BLaER1 (cell line): ENCODE data around the gene SPPL3.

Source experiments
- H3K27ac ChIP-seq: shearing (Covaris generic); formaldehyde crosslinking; 2 replicates; pipeline ENCODE4 v1.8.1; 2022
- H3K27me3 ChIP-seq: shearing (Covaris generic); formaldehyde crosslinking; 2 replicates; pipeline ENCODE4 v1.8.1; 2022
- H3K36me3 ChIP-seq: shearing (Covaris generic); formaldehyde crosslinking; 2 replicates; pipeline ENCODE4 v1.8.1; 2022
- H3K4me1 ChIP-seq: shearing (Covaris generic); formaldehyde crosslinking; 2 replicates; pipeline ENCODE4 v1.8.1; 2022
- H3K4me2 ChIP-seq: shearing (Covaris generic); formaldehyde crosslinking; 2 replicates; pipeline ENCODE4 v1.8.1; 2022
- H3K4me3 ChIP-seq: shearing (Covaris generic); formaldehyde crosslinking; 2 replicates; pipeline ENCODE4 v1.8.1; 2022
- H3K9ac ChIP-seq: shearing (Covaris generic); formaldehyde crosslinking; 2 replicates; pipeline ENCODE4 v1.8.1; 2022
- H3K9me3 ChIP-seq: shearing (Covaris generic); formaldehyde crosslinking; 2 replicates; pipeline ENCODE4 v1.8.1; 2022
- H4K20me1 ChIP-seq: shearing (Covaris generic); formaldehyde crosslinking; 2 replicates; pipeline ENCODE4 v1.8.1; 2022
- Cebpa-rat ChIP-seq: shearing (Covaris generic); IDR thresholded peaks from 2 replicates; pipeline ENCODE4 v1.8.1; 2022

The SPPL3 gene

GRCh38 chr12:120791669-120792176 is 112.4 kb downstream of the SPPL3 start:
- TF ChIP-seq Cebpa-rat: no peak

GRCh38 chr12:120790114-120790513 is 114.0 kb downstream of the SPPL3 start:
- Histone ChIP-seq H3K4me1 (peaks cover 7% of the 10 kb centered on the region; the same call in 1 of the 2 replicates), H3K4me2 (no peak overlapping the region), H3K9ac (no peak overlapping the region), H3K36me3 (peaks cover 40% of the 10 kb centered on the region), H3K9me3 (peaks cover 21% of the 10 kb centered on the region), H3K4me3 (no peak overlapping the region), H4K20me1 (peaks cover 41% of the 10 kb centered on the region; the same call in 1 of the 2 replicates), H3K27me3 (no peaks in the 10 kb centered on the region), H3K27ac (no peak overlapping the region)
- no peak for TF ChIP-seq Cebpa-rat

More at GRCh38 chr12:120791669-120792176, 112.4 kb downstream of the SPPL3 start:
- H3K9me3 ChIP-seq: peaks cover 37% of the 10 kb centered on the region
- no peaks in the 10 kb centered on the region for H3K27me3 ChIP-seq
- H3K4me2 ChIP-seq: no peak overlapping the region
- H3K4me1 ChIP-seq: peaks cover 7% of the 10 kb centered on the region; the same call in 1 of the 2 replicates
- peaks cover 27% of the 10 kb centered on the region; the same call in 1 of the 2 replicates for H4K20me1 ChIP-seq
- H3K4me3 ChIP-seq: no peak overlapping the region
- no peak overlapping the region for H3K9ac ChIP-seq
- no peak overlapping the region for H3K27ac ChIP-seq
- peaks cover 55% of the 10 kb centered on the region for H3K36me3 ChIP-seq

GRCh38 chr12:120787889-120788288 is 116.3 kb downstream of the SPPL3 start:
- no peak overlapping the region for H3K27ac ChIP-seq
- no peak overlapping the region for H3K9ac ChIP-seq
- H3K9me3 ChIP-seq: no peaks in the 10 kb centered on the region
- peaks cover 47% of the 10 kb centered on the region; the same call in 1 of the 2 replicates for H4K20me1 ChIP-seq
- H3K36me3 ChIP-seq: peaks cover 45% of the 10 kb centered on the region
- TF ChIP-seq Cebpa-rat: no peak
- H3K4me3 ChIP-seq: no peak overlapping the region
- H3K27me3 ChIP-seq: no peaks in the 10 kb centered on the region
- peaks cover 7% of the 10 kb centered on the region; the same call in 1 of the 2 replicates for H3K4me1 ChIP-seq
- no peak overlapping the region for H3K4me2 ChIP-seq

GRCh38 chr12:120784804-120785203 is 119.4 kb downstream of the SPPL3 start:
- Histone ChIP-seq H3K27me3 (no peaks in the 10 kb centered on the region), H3K9ac (no peak overlapping the region), H3K36me3 (peaks cover 61% of the 10 kb centered on the region), H3K27ac (no peak overlapping the region), H3K4me2 (no peak overlapping the region), H3K4me3 (no peak overlapping the region), H3K4me1 (no peaks in the 10 kb centered on the region), H3K9me3 (no peaks in the 10 kb centered on the region), H4K20me1 (peaks cover 35% of the 10 kb centered on the region; the same call in 1 of the 2 replicates)
- no peak for TF ChIP-seq Cebpa-rat

GRCh38 chr12:120783197-120783596 is 121.0 kb downstream of the SPPL3 start:
- H3K36me3 ChIP-seq: peaks cover 68% of the 10 kb centered on the region
- peaks cover 38% of the 10 kb centered on the region; the same call in 1 of the 2 replicates for H4K20me1 ChIP-seq
- no peaks in the 10 kb centered on the region for H3K27me3 ChIP-seq
- H3K4me3 ChIP-seq: no peak overlapping the region
- H3K9ac ChIP-seq: no peak overlapping the region
- H3K4me1 ChIP-seq: no peaks in the 10 kb centered on the region
- no peaks in the 10 kb centered on the region for H3K9me3 ChIP-seq
- TF ChIP-seq Cebpa-rat: no peak
- H3K4me2 ChIP-seq: no peak overlapping the region
- no peak overlapping the region for H3K27ac ChIP-seq

GRCh38 chr12:120775862-120776552 is 128.2 kb downstream of the SPPL3 start:
- no peak for TF ChIP-seq Cebpa-rat
- no peaks in the 10 kb centered on the region for H3K4me1 ChIP-seq
- H3K27me3 ChIP-seq: no peaks in the 10 kb centered on the region
- no peak overlapping the region for H3K4me3 ChIP-seq
- H3K4me2 ChIP-seq: no peak overlapping the region
- H4K20me1 ChIP-seq: peaks cover 40% of the 10 kb centered on the region
- no peak overlapping the region for H3K9ac ChIP-seq
- H3K9me3 ChIP-seq: no peaks in the 10 kb centered on the region
- peaks cover 88% of the 10 kb centered on the region for H3K36me3 ChIP-seq
- H3K27ac ChIP-seq: no peak overlapping the region

- Histone ChIP-seq H3K4me1 (no peaks in the 10 kb centered on the region), H3K4me2 (no peak overlapping the region), H3K36me3 (peaks cover 84% of the 10 kb centered on the region), H3K27ac (no peak overlapping the region), H3K27me3 (no peaks in the 10 kb centered on the region), H3K9ac (no peak overlapping the region), H3K9me3 (no peaks in the 10 kb centered on the region), H3K4me3 (no peak overlapping the region), H4K20me1 (peaks cover 52% of the 10 kb centered on the region)
- no peak for TF ChIP-seq Cebpa-rat
Measured at GRCh38 chr12:120774169-120774916, 129.8 kb downstream of the SPPL3 start.

- no peak overlapping the region for H3K4me2 ChIP-seq
- H3K4me1 ChIP-seq: no peaks in the 10 kb centered on the region
- H3K27me3 ChIP-seq: no peaks in the 10 kb centered on the region
- no peak overlapping the region for H3K4me3 ChIP-seq
- H3K36me3 ChIP-seq: peaks cover 93% of the 10 kb centered on the region
- no peak overlapping the region for H3K9ac ChIP-seq
- H4K20me1 ChIP-seq: peaks cover 78% of the 10 kb centered on the region
- H3K9me3 ChIP-seq: no peaks in the 10 kb centered on the region
- no peak overlapping the region for H3K27ac ChIP-seq
- TF ChIP-seq Cebpa-rat: no peak
Measured at GRCh38 chr12:120771097-120771496, 133.1 kb downstream of the SPPL3 start.

- no peak overlapping the region for H3K27ac ChIP-seq
- no peak overlapping the region for H3K4me3 ChIP-seq
- peaks cover 10% of the 10 kb centered on the region for H3K27me3 ChIP-seq
- peaks cover 94% of the 10 kb centered on the region for H3K36me3 ChIP-seq
- H3K9me3 ChIP-seq: no peaks in the 10 kb centered on the region
- H4K20me1 ChIP-seq: peaks cover 92% of the 10 kb centered on the region
- TF ChIP-seq Cebpa-rat: no peak
- H3K9ac ChIP-seq: no peak overlapping the region
- no peaks in the 10 kb centered on the region for H3K4me1 ChIP-seq
- no peak overlapping the region for H3K4me2 ChIP-seq
Measured at GRCh38 chr12:120767071-120768024, 136.8 kb downstream of the SPPL3 start.
